Activated T-helper 1 cell treated with anti-CD3 and anti-CD28 coated beads, Interleukin-2, amount 50 U/mL, for 16 hours (primary cell): ENCODE results near the gene CFAP97.
A peak's percentile ranks its signal among the peaks of the same experiment; 100 is the strongest.
"Not testable (repeated sequence)": the region's sequence is repeated elsewhere in the genome, so short reads cannot be mapped to it uniquely, and the experiment has no call there.

Source experiments
- DNase-seq, 2 donors: peaks; one replicate each; pipeline ENCODE4 v3.0.0-alpha.2; 2020; ENCODE audit warnings: low read depth in 1 of 2, low spot score in 1 of 2

CFAP97 gene

GRCh38 chr4:185201977-185202962 lies 1.5 kb downstream of the CFAP97 start:
- peak in 1 of 2 donors; percentile 5 for DNase-seq

DNA sequence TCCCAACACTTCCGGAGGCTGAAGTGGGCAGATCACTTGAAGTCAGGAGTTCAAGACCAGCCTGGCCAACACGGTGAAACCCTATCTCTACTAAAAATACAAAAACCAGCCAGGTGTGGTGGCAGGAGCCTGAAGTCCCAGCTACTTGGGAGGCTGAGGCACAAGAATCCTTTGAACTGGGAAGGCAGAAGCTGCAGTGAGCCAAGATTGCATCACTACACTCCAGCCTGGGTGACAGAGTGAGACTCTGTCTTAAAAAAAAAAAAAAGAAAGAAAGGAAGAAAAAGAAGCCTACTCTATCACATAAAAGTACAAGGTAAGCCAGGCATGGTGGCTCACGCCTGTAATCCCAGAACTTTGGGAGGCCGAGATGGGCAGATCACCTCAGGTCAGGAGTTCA lies 5.6 kb downstream of the CFAP97 start:
- DNase-seq = not testable (repeated sequence)

- DNase-seq = no peak
These were observed 7.4 kb downstream of the CFAP97 start for GRCh38 chr4:185196437-185196836.

DNA sequence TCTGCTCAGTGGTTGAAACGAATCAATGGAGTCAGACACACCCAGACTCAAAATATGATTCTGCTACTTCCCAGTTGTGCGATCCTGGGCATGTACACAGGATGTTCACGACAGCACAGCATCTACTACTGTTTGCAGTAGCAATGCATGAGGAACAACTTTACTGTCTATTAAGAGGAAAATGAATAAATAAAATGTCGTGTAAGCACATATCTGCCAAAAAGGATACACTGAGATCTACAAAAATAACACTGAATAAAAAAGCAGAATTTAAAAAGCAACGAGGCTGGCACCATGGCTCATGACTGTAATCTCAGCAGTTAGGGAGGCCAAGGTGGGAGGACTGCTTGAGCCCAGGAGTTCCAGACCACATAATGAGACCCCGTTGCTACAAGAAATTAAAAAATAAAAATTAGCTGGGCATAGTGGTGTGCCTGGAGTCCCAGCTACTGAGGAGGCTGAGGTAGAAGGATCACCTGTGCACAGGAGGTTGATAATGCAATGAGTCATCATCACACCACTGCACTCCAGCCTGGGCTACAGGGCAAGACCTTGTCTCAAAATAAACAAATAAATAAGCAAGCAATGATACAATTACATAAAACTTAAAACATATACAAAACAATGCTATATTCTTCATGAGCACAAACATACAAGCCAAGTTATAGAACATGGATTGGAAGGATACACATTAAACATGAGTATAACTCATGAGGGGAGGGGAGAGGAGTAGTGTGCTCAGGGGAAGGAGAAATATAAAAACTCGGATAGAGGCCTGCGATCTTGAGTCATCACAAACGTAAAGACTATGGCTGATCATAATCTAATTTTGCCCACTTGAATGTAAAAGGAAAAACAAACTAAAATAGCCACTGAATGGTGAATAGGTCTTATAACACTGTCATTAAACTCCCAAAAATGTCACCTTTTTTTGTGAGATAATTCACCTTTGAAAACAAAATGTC lies 8.6 kb downstream of the CFAP97 start:
- no peak for DNase-seq

- no peak for DNase-seq
These were observed 11.7 kb downstream of the CFAP97 start for GRCh38 chr4:185192059-185192458.

- DNase-seq = no peak
These were observed 13.4 kb downstream of the CFAP97 start for GRCh38 chr4:185190306-185190856.

GRCh38 chr4:185189606-185190305 lies 14.0 kb downstream of the CFAP97 start:
- no peak for DNase-seq

- no peak for DNase-seq
These were observed 17.0 kb downstream of the CFAP97 start for GRCh38 chr4:185186769-185187168.

- DNase-seq = peak; percentile 50 to 53
These were observed 20.0 kb downstream of the CFAP97 start for GRCh38 chr4:185183622-185184281.

- no peak for DNase-seq
These were observed 21.6 kb downstream of the CFAP97 start for GRCh38 chr4:185182239-185182638.

DNA sequence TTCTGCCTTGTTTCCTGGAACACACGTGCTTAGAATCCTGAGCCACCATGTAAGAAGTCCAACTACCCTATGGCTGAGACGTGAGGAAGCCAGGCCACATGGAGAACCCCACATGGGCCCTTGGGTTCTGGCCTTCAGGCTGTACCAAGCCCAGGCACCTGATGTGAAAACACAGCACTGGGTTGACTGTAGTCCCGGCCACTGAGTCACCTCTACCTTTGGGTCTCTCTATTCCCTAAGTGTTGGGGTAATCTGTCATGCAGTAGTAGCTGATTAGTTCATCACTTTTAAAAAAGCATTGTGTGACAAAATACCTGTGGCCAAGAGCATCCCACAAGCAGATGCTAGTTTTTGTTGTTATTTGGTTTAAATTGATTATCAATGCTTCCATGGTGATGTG lies 24.3 kb downstream of the CFAP97 start:
- DNase-seq = no peak

DNA sequence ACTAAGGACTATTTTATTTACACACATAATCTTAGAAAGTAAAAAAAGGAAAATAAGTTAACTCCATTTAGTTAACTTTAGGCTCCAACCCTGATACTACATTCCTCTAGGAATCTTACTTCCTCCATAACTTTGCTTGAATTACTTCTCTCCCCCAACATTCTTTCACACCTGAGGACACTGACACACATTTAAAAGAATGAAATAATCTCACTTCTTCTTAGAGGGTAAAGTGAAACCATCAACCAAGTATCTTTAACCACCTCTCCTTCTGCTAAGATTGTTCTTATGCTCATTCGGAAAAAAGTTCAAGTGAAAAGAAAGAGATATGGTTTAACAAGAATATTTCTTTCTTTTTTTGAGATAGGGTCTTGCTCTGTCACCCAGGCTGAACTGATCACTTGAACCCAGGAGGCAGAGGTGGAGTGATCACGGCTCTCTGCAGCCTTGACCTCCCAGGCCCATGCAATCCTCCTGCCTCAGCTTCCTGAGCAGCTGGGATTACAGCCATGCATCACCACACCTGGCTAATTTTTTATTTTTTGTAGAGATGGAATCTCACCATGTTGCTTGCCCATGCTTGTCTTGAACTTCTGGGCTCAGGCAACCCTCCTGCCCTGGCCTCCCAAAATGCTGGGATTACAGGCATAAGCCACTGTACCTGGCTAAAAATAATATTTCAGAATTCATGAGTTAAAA lies 32.3 kb downstream of the CFAP97 start:
- no peak for DNase-seq

DNA sequence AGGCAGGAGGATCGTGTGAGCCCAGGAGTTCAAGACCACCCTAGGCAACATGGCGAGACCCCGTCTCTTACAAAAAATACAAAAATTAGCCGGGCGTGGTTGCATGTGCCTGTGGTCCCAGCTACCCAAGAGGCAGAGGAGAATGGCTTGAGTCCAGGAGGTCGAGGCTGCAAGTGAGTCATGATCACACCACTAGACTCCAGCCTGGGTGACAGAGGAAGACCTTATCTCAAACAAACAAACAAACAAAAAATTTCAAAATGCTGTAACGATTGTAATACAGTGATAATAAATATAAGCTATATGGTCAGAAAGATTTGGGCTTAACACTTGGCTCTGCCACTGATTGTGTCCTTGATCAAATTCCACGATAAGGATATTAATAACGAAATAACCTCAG lies 36.6 kb downstream of the CFAP97 start:
- no peak for DNase-seq

- no peak for DNase-seq
These were observed 38.2 kb downstream of the CFAP97 start for GRCh38 chr4:185165605-185166063.

GRCh38 chr4:185151296-185151695 lies 52.5 kb downstream of the CFAP97 start:
- no peak for DNase-seq

DNA sequence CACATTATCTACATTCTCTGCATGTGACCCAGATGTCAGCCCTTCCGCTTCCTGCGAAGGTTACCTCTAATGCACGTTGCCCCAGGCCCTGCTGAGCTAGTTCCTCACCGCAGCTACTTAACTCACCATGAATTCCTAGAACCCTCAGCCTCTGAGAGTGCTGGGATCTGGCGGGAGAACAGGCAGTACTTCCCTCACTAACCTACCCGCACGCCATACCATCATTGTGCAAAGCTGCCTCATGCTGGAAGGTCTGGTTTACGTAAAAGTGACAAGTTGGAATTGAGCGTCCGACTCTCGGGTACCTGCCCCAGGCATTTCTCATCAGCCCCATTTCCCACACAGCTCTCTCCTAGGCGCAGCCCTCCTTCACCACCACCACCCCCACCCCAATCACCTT lies 54.4 kb downstream of the CFAP97 start:
- DNase-seq = no peak

GRCh38 chr4:185145572-185145971 lies 58.2 kb downstream of the CFAP97 start:
- DNase-seq = no peak

DNA sequence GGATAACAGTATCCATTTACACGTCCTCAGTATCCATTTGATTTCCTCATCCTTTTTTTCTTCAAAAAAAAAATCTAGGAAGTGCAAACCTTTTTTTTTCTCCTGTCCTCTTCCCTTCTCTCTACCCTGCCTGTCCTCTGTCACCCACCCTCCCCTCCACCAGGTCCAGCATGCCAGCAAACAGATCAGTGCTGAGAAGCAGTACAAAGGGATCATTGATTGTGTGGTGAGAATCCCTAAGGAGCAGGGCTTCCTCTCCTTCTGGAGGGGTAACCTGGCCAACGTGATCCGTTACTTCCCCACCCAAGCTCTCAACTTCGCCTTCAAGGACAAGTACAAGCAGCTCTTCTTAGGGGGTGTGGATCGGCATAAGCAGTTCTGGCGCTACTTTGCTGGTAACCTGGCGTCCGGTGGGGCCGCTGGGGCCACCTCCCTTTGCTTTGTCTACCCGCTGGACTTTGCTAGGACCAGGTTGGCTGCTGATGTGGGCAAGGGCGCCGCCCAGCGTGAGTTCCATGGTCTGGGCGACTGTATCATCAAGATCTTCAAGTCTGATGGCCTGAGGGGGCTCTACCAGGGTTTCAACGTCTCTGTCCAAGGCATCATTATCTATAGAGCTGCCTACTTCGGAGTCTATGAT lies 59.1 kb downstream of the CFAP97 start:
- no peak for DNase-seq

GRCh38 chr4:185143601-185143969 lies 60.2 kb downstream of the CFAP97 start:
- no peak for DNase-seq
